Measurements from ENCODE around the gene RSL1D1.
A peak's percentile ranks its signal among the peaks of the same experiment; 100 is the strongest.

The RSL1D1 gene

DNA sequence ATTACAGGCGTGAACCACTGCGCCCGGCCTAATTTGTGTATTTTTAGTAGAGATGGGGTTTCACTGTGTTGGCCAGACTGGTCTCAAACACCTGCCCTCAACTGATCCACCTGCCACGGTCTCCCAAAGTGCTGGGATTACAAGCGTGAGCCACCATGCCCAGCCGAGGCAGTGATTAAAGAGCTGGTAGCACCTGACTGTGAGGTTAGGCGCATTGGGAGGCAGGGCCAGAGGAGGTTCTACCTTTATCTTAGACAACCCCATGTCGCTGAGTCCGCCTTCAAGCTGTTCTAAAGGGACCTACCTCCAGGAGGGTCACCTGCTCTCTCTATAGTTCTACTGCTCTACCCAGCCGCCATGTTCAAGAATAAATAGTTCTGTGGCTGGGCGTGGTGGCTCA is 8.1 kb downstream of the RSL1D1 start:
- no peak for DNase-seq
- in situ Hi-C loops (cut with HindIII; ENCODE audit: low pct_ligation_motif_present, low sequenced_read_pairs), result no loop called here
- TF ChIP-seq, protein P1, sequence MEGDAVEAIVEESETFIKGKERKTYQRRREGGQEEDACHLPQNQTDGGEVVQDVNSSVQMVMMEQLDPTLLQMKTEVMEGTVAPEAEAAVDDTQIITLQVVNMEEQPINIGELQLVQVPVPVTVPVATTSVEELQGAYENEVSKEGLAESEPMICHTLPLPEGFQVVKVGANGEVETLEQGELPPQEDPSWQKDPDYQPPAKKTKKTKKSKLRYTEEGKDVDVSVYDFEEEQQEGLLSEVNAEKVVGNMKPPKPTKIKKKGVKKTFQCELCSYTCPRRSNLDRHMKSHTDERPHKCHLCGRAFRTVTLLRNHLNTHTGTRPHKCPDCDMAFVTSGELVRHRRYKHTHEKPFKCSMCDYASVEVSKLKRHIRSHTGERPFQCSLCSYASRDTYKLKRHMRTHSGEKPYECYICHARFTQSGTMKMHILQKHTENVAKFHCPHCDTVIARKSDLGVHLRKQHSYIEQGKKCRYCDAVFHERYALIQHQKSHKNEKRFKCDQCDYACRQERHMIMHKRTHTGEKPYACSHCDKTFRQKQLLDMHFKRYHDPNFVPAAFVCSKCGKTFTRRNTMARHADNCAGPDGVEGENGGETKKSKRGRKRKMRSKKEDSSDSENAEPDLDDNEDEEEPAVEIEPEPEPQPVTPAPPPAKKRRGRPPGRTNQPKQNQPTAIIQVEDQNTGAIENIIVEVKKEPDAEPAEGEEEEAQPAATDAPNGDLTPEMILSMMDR (IDR thresholded peaks at IDR 0.05; ENCODE audit: low read depth, low read length, missing control alignments), result no peak
- Histone ChIP-seq H3K27me3 (replicated peaks) (no peaks in the 10 kb centered on the region), H3K4me3 (ENCODE audit: low read depth, low read length) (no peak overlapping the region), H3K36me3 (replicated peaks) (peaks cover 88% of the 10 kb centered on the region), H3K27ac (no peak overlapping the region)

DNA sequence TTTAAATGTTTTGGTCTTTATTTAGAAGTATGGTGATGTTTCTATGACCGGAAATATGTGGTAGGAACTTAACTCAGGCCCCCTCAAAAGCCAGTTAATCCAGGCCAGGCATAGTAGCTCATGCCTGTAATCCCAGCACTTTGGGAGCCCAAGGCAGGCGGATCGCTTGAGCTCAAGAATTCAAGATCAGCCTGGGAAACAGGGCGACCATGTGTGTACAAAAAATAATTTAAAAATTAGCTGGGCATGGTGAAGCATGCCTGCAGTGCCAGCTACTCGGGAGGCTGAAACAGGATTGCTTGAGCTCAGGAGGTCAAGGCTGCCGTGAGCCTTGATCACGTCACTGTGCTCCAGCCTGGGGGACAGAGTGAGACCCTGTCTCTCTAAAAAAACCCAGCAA is 10.3 kb downstream of the RSL1D1 start:
- peaks cover 89% of the 10 kb centered on the region for H3K36me3 ChIP-seq (replicated peaks)
- in situ Hi-C loops (cut with HindIII; ENCODE audit: low pct_ligation_motif_present, low sequenced_read_pairs), result no loop called here
- no peak overlapping the region for H3K27ac ChIP-seq
- H3K27me3 ChIP-seq (replicated peaks), result no peaks in the 10 kb centered on the region
- H3K4me3 ChIP-seq (ENCODE audit: low read depth, low read length), result no peak overlapping the region
- DNase-seq, result no peak
- TF ChIP-seq, protein P1 (IDR thresholded peaks at IDR 0.05; ENCODE audit: low read depth, low read length, missing control alignments), result no peak

DNA sequence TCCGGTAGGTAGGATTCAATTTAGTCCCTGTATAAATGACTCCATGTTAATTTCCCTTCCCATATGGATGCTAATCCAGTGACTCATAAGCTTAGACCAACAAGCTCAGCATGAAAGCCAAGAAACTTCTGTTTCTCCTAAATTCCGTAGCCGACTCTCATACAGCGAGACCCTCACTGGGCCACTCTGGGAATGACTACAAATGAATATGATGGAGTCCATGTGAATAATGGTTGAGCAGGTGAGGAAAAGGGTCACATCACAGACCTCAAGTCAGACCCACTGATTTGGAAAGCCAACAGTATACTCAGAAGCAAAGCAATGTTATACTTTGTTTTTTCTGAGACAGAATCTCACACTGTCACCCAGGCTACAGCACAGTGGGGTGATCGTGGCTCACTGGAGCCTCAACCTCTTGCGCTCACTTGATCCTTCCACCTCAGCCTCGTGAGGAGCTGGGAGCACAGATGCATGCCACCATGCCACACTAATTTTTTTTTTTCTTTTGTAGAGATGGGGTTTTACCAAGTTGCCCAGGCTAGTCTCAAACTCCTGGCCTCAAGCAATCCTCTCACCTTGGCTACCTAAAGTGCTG is 14.6 kb downstream of the RSL1D1 start:
- TF ChIP-seq, protein P1 (IDR thresholded peaks at IDR 0.05; ENCODE audit: low read depth, low read length, missing control alignments), result no peak
- in situ Hi-C loops (cut with HindIII; ENCODE audit: low pct_ligation_motif_present, low sequenced_read_pairs), result no loop called here
- no peaks in the 10 kb centered on the region for H3K27me3 ChIP-seq (replicated peaks)
- no peak overlapping the region for H3K4me3 ChIP-seq (ENCODE audit: low read depth, low read length)
- peak overlapping the region; percentile 78 for H3K27ac ChIP-seq
- DNase-seq, result peak; percentile 73
- H3K36me3 ChIP-seq (replicated peaks), result peaks cover 55% of the 10 kb centered on the region

DNA sequence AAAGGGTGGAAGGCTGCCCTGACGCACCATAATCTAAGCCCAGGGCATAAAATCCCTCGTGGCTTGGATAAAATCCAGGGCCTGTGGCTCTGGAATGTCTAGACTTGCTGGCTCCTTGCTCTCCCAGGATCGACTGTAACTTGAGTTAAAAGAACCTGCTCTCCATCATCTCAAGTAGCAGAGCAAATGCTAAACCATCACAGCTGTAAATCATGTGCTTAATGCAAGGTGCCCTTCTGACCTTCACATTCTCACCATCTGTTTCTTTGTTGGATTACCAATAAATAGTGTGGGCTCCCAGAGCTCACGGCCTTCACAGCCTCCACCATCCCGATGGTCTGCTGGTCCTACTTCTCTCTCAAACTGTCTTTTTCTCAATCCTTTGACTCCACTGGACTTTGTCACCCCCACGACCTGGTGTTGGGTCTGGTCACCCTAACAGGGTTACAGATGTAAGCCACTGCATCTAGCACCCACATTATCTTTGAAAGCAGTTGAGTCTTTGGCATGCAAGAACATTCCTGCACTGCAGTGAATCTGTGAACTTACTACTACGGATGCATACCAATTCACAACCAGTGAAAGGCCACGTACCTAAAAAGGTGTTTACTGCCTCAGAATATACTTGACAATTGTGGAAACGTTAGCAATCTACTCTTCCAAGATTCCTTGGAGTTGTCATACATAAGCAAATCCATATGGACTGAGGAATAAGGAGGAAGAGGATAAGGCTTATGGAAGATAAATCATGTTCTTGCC is 15.3 kb downstream of the RSL1D1 start:
- Histone ChIP-seq H3K36me3 (replicated peaks) (peaks cover 49% of the 10 kb centered on the region), H3K27me3 (replicated peaks) (no peaks in the 10 kb centered on the region), H3K27ac (peak overlapping the region; percentile 78), H3K4me3 (ENCODE audit: low read depth, low read length) (no peak overlapping the region)
- TF ChIP-seq, protein P1 (IDR thresholded peaks at IDR 0.05; ENCODE audit: low read depth, low read length, missing control alignments), result no peak
- in situ Hi-C loops (cut with HindIII; ENCODE audit: low pct_ligation_motif_present, low sequenced_read_pairs), result no loop called here
- DNase-seq, result peak; percentile 83

DNA sequence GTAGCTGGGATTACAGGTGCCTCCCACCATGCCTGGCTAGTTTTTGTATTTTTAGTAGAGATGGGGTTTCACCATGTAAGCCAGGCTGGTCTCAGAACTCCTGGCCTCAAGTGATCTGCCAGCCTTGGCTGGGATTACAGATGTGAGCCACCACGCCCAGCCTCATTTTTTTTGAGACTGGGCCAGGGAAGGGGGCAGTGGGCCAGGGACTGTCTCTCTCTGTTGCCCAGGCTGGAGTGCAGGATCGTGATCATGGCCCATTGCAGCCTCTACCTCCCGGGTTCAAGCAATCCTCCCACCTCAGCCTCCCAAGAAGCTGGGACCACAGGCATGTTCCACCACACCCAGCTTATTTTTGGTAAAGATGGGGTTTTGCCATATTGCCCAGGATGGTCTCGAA is 16.0 kb downstream of the RSL1D1 start:
- peak overlapping the region; percentile 60 for H3K27ac ChIP-seq
- TF ChIP-seq, protein P1 (IDR thresholded peaks at IDR 0.05; ENCODE audit: low read depth, low read length, missing control alignments), result no peak
- no peak for DNase-seq
- no peak overlapping the region for H3K4me3 ChIP-seq (ENCODE audit: low read depth, low read length)
- in situ Hi-C loops (cut with HindIII; ENCODE audit: low pct_ligation_motif_present, low sequenced_read_pairs), result no loop called here
- H3K27me3 ChIP-seq (replicated peaks), result no peaks in the 10 kb centered on the region
- peaks cover 41% of the 10 kb centered on the region for H3K36me3 ChIP-seq (replicated peaks)
